Activated CD8-positive, alpha-beta memory T cell treated with anti-CD3 and anti-CD28 coated beads, Interleukin-2, amount 50 U/mL, for 1 hour (primary cell): ENCODE data around the gene ZNF469.

Experiments used
- DNase-seq: peaks from one replicate; pipeline ENCODE4 v3.0.0-alpha.2; 2020; ENCODE audit errors: extremely low read depth

ZNF469 gene

DNA sequence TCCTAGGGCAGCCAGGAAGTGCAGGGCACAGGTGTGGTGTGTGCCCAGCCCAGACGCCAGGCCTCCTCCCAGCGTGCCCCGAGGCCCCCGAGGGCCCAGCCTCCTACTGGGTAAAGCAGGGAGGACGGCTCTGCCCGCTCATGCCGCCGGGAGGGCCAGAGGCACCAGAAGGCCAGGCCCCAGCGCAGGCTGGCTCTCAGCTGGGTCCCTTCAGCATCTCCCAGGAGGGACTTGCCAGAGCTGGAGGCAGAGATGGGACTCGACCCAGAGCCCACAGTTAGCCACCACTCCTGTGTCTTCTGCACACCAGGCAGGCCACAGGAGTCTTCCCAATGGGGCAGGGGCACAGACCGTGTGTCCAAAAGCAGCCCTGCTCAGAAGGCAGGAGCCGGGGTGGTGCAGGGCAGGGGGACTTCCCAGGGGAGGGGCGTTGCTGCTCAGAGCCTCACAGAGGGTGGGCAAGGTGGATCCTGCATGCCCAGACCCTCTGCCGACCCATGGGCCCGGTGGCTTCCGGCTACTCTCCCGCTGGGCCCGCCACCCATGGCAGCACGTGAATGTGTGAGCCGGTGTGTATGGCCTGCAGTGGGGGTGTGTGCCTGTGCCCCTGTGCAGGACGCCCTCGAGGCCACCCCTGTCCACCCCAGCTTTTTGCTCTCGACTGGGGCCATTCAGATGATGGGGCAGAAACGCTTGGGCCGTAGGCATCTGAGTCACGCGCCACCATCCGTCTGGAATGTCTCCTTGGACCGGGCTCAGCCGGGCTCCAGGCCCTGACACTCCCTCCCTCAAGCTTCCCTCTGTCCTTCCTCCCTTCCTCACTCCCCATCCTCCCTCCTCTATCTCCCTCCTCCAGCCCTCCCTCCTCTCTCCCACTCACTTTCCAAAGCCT is 5.7 kb upstream of the ZNF469 start:
- no peak for DNase-seq

DNA sequence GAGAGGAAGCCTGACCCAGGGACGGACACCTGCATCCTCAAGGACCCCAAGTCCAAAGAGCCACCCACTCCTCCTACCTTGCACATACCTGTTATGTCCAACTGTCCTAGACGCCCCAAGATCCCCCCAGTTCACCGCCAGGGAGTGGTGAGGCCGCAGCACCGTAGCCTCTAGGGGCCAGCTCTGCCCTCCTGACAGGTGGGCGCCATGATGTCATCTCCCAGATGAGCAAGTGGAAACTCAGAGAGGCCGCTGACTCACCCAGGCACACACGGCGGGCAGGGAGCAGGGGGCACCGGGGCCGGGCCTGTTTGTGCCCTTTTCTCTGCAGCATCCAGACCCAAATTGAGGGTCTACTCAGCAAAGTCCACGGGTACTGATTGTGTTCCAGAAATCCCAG is 4.8 kb upstream of the ZNF469 start:
- DNase-seq = no peak

DNA sequence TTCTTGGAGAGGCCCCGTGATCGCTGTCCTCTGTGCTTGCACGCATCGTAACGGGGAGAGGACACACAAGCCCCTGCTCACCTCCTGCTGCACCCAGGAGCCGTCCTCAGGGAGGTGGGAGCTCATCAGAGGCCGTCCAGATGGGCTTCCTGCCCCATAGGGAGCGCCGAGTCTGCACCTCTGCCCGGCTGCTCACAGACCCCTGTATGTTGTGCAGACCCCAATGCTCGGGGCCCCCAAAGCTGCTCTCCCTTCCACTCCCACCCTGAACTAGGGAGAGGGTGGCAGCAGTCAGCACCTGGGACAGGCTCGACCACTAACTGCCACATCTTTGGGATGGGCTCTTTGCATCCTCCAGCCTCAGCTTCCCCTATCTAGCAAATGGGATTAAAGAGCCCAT is 4.4 kb upstream of the ZNF469 start:
- no peak for DNase-seq

DNA sequence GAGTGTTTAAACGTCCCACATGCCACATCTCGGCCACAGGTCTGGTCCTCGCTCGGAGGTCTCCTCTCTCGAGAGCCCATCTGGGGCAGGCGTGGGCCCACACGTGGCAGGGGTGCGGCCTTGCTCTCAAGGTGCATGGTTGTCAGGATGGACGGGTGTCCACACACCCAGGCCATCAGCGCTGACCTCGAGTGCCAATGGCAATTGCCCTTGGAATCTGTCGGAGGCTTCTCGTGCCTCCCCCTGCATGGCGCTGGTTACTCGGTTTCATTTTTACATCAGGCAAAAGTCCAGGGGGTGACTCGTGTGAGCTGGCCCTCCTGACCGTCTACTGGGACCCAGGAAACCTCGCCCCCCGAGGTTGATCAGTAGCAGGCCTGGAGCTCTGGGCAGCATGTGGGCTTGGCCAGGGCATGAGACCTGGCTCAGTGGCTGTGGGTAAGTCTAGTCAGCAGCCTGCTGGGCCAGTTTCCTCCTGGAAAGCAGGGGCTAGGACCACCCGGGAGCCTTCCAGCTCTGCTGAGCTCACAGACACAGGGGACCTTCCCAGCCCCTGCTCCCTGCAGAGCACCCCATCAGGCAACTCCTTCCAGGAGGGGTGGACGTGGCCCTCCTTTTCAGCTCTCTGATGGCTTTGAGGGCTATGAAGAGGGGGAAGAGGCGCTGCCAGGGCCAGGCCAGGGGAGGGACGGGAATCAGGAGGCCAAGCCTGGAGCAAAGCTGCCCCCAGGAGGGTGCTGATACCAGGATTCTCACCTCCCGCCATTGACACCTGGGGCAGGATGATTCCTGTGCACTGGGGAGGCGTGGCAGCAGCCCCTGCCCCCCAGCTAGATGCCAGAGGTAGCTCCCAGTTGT is 3.7 kb upstream of the ZNF469 start:
- DNase-seq = no peak

DNA sequence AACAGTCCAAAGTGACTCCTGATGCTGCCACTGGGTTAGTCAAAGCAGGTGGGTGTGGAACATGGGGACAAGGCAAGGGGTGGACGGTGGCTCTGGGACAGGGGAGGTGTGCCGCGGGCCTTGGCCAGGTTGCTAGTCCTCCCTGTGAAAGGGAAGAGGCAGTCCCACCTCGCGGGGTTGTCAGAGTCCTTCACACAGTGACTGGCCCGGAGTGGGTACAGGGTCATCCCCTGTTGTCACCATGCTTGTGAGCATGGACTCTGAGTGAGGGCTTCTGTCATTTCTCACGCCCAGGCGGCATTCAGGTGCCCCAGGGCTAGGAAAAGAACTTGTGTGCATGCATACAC is 3.1 kb upstream of the ZNF469 start:
- DNase-seq = no peak

DNA sequence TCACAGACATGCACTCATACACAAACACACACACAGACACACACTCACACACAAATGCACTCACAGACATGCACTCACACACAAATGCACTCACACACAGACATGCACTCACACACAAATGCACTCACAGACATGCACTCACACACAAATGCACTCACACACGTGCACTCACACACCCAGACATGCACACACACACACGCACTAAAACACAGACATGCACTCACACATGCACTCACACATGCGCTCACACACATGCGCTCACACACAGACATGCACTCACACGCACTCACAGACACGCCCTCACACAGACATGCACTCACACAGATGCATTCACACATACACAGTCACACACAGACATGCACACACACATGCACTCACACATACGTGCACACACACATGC is 2.7 kb upstream of the ZNF469 start:
- DNase-seq = no peak

DNA sequence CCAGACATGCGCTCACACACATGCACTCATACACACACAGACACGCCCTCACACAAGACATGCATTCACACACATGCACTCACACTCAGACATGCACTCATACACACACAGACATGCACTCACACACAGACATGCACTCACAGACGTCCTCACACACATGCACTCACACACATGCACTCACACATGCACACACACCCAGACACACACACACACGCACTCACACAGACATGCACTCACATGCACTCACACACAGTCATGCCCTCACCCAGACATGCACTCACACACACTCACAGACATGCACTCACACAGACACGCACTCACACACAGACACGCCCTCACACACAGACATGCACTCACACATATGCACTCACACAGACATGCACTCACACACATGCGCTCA is 2.1 kb upstream of the ZNF469 start:
- DNase-seq = no peak

DNA sequence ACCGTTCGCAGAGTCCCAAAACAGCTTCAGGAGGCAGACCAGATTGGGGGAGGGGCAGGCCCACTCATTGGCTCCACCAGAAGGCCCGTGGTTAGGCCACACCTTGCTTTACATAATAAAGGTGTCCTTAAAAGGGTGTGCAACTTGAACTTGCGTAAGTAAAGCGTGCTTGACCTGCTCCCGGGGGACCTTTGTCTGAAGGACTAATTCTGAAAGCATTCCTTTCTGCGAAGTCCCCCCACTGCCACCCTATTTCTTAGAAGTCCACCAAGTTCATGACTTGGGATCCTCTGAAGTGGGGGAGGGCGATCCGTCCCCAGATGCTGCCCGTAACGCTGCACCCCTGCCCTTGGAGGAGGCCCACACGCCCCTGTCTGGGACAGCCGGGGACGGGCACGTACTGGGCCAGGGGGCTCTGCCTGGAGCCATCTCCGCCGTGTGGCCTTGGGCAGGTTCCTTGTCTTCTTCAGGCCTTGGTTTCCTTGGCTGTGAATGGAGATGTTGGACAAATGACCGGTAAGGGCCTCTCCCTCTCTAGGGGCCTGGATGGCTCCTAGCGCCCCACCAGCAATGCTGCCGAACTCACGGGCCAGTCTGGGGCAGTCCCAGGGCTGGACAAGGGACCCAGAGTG is 823 bp upstream of the ZNF469 start:
- DNase-seq = no peak

DNA sequence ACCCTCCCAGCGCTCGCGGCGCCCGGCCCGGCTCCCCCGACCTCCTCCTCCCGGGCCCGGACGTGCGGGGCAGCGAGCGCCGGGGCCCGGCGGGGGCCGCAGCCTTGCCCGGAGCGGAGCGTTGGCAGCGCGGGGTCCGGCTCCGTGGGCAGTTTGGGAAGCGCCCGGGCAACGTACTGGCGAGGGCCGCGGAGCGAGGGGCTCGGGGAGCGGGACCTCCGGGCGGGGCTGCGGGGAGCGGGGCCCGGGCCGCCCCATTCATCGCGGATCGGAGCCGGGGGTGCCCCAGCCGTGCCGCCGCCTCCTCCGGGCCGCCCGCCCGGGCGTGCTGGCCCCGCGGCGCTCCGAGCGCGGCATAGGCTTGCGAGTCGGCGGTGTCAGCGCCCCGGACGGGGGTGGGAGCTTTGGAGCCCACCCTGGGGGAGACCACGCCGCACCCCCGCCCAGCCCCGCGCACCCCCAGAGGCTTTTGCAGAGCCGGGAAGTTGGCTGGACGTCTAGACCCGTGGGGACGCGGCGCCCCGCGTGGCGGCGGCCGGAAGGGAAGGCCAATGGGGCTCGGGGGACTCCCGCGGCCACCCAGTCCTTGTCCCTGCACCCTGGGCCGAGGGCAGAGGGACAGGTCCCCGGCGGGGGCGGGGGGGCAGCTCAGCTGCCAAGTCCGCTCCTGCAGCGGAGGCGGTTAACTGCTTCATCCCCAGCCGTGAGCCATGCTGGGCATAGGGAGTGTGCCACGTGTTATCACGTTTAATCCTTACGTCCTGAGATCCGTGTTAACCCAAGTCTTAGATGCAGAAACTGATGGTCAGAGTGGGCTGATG is 852 bp downstream of the ZNF469 start:
- no peak for DNase-seq

DNA sequence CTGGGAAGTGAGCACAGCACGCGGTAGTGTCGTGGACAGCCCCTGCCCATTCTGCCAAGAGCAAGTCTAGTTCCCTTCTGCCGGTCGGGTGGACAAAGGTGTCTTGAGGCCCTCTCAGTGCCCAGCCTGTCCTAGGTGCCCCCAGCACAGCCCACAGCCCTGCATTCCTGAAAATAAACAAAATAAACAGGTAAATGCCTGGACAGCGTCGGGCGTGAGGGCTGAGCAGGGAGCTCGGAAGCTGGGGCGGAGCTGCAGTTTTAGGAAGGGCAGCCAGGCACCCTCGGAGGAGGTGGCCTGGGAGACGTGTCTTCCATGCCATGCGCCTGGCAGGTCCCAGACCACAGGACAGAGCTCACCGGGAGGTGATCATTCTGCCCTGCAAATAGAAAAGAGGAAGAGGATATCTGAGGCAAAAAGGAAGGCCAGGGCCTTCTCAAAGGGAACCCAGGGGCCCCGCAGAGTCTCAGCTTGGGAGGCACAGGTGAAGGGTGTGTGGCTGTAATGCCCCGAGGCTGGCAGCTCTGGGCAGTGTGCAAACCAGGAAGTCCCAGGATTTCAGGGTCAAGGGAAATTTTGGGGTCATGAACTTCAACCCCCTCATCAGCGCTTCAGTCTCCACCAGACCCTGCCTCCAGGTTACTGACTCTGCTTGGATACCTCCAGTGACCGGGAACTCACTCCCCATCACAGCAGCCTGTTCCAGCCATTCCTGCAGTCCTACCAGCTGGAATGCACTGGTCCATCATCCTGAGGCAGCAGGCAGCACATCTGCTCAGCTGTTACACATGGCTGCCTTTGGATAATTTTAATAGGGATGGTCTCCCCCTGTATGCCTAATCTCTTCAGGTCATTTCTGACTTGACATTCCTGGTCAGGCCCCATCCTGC is 1.7 kb downstream of the ZNF469 start:
- DNase-seq = no peak

DNA sequence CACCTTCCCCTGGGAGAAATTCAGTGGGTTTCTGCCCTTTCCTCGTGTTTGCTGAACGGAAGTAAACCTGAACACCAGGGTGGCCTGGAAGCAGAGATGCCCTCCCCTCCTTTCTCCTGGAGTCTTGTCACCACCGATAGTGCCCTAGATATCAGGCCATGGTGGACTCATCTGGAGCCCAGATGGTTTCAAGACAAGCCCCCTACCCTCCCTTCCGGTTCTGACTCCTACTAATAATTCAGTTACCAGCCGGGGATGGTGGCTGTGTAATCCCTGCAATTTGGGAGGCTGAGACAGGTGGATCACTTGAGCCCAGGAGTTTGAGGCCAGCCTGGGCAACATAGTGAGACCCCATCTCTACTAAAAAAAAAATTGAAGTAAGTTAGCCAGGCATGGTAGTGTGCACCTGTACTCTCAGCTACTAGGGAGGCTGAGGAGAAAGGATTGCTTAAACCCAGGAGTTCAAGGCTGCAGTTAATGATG is 2.4 kb downstream of the ZNF469 start:
- DNase-seq = no peak

DNA sequence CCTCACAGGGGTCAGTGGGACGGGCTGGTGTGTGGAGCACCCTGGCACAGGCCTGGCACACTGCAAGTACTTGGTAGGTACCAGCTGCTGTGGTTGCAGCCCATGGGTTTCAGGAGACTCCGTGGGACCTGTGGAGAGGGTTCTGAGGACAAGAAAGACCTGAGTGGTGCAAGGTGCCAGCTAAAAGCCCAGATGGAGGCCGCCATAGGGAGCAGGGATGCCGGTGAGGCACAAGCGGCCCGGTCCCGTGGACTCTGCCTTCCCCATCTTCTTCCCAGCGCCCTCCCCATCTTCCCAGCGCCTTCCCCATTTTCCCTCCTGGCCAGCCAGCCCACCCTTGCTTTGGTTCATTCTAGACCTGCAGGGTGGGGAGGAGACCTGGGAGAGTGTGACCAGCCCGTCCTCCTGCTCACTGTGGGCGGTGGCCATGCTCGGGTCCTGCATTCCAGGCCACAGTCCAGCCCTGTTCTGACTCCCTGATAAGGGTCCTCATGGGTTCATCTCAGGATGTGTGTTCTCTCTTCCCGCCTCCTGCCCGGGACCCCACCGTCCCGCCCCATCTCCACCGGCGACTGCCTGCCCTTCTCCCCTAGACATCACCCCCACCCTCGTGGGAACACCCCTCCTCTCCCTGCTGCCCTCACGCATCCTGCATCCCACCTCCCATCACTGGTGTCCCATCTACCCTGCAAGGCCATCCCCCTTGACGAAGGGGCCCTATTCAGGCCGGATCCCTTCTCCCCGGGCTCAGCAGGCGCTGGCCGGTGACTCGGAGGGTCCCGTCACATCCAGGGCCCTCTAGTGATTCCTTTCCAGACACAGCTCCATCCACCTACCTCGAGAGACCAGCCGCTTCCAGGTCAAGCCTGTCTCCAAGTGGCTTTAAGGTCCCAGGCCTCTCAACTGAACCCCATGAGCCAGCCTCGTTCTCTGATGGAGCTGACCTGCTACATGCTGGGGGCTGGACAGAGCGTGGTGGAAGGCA is 3.4 kb downstream of the ZNF469 start:
- DNase-seq = no peak

DNA sequence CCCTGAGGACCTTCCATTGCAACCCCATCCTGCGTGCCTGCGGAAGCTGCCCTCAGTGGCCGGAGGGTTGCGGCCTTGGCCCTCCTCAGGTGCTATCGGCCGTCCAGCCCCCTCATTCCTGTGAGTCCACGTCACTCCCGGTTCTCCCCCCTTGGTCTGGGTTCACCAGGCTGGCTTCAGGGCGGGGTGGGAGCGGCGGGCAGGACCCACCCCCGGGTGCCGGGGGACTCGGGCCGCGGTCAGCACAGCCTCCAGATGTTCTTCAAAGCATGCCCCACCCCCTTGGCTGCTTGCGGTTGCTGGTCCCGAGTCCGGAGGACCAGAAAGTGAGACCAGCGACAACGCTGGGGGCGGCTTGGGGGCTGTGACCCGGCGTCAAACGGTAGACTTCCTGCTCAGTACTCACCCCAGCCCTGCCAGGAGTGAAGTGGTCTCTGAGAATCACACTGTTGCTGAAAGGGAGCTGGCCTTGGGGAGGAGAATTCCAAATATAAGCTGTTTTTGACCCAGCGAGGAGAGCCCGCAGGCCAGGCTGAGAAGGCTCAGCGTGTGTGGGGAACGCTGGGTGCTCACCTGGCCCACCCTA is 4.5 kb downstream of the ZNF469 start:
- no peak for DNase-seq

DNA sequence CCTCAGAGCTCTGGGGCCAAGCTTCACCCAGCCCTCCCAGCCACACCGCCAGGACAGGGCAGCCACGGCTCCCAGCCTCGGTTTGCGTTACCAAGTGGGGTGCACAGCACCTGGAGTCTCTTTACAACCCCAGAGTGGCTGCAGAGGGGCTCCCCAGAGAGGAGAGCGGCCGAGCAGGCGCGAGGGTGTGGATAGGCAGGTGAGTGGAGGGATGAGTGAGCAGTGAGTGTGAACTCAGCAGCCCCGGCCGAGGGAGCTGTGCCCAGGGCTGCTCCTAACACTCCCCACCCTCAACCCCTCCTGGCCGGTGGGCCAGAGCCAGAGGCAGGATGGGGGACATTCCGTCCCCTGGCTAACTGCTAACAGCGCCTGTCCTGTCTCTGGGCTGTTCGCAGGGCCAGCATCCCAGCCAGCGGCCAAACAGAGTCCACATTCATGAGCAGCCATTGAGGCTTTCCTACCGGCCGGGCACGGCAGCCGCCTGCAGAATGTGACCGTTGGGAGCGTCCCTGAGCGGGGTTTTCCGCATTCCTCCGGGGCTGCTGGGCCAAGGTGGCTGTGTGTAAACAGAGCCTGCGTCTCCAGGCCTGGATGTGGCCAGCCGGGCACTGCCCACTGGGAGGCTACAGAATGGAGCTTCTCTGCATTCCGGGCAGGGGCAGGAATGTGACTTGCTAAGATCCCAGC is 5.3 kb downstream of the ZNF469 start:
- DNase-seq = no peak

DNA sequence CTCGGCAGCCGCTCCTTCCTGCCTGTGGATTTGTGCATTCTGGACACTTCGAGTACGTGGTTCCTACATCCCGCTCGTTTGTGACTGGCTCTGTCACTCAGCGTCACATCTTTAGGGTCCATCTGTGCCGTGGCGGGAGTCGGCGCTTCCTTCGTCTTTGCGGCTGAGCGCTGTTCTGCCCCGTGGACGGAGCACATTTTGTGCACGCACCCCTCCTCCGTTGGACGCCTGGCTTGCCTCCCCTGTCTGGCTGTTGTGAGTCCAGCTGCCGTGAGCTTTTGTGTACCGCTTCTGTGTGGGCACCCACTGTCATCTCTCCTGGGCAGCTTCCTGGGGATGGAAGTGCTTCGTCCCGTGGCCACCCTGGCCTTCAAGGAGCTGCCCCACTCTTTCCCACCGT is 6.4 kb downstream of the ZNF469 start:
- no peak for DNase-seq

DNA sequence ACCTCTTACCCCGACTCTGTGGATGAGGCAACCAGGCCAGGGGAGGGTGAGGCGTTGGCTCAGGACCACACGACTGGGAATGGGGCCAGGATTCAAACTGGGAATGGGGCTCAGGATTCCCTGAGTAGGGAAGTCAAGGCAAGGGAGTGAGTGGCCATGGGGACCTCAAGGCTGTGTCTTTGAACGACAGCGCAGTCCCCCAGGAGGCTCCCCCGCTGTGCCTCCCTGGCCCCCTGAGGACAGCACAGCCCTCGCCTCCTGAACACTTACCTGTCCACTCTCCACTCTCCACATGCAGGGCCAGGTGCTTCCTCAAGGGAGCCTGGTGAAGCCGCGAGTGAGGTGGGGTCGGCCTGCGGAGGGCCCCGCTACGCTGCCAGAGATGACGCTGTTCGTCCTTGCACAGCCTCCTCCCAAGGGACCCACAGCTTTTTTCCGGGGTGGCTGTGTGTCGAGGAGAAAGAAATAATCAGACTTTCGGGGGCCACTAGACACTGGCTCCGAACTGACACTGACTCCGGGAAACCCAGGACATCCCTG is 6.9 kb downstream of the ZNF469 start:
- no peak for DNase-seq

DNA sequence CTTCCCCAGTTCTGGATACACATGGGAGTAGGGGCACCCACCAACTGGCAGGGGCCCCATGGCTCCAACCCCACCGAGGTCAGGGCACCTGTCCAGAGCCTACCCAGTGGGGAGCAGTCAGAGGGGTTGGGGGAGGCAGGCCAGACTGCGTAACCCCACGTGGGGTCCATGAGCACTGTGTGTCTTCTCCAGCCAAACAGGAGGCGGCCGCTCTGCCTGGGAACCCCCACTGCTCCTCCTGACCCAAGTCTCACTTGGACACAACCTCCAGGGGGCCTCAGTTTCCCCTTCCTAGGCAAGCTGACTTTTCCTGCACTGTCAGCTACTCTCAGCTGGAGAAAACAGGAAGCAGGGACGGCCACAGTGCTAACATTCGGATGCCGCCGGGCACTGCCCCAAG is 7.5 kb downstream of the ZNF469 start:
- no peak for DNase-seq

DNA sequence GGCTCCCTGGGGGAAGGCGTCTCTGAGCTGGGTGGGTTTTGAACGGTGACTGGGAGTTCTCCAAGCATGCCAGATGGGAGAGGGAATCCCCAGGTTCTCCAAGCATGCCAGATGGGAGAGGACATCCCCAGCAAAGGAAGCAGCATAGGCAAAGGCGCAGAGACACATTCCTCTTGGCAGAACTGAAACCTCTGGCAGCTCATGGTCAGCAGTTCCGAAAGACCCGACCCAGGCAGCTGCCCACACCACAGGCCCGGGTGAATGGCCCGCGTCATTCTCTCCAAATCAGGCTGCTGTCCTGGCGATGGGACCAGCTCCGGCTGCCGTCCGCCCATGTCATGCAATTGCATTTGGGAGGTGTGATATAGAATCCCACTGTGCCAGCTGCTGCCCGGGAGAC is 8.0 kb downstream of the ZNF469 start:
- DNase-seq = no peak
